Central memory CD8-positive, alpha-beta T cell (primary cell): ENCODE measurements around the gene NKAPD1.
A peak's percentile ranks its signal among the peaks of the same experiment; 100 is the strongest.
"Not testable (repeated sequence)": the region's sequence is repeated elsewhere in the genome, so short reads cannot be mapped to it uniquely, and the experiment has no call there.

Experiments
- ATAC-seq: fragments of 150-1000 bp; cut with Tn5 transposase; replicated peaks from 2 replicates; pipeline ENCODE4 v1.10.0; 2022; ENCODE audit warnings: mild to moderate bottlenecking, moderate FRiP score, moderate number of reproducible peaks; ENCODE audit not compliant: poor library complexity, severe bottlenecking; ENCODE audit errors: extremely low read depth
- DNase-seq, 2 donors: peaks; one replicate each; pipeline ENCODE4 v3.0.0; 2021; ENCODE audit warnings: low spot score in 2 of 2
- H3K27ac Mint-ChIP-seq: one replicate; pipeline ENCODE4 v1.8.0; 2022; ENCODE audit warnings: low read depth, mild to moderate bottlenecking, moderate library complexity, mixed read lengths
- H3K27me3 Mint-ChIP-seq: one replicate; pipeline ENCODE4 v1.8.0; 2022; ENCODE audit warnings: mixed read lengths
- H3K36me3 Mint-ChIP-seq: one replicate; pipeline ENCODE4 v1.8.0; 2022; ENCODE audit warnings: mild to moderate bottlenecking, moderate library complexity, mixed read lengths; ENCODE audit not compliant: insufficient read depth
- H3K4me1 Mint-ChIP-seq: one replicate; pipeline ENCODE4 v1.8.0; 2022; ENCODE audit warnings: mixed read lengths
- H3K4me3 Mint-ChIP-seq: one replicate; pipeline ENCODE4 v1.8.0; 2022; ENCODE audit warnings: mild to moderate bottlenecking, moderate library complexity, mixed read lengths
- H3K9me3 Mint-ChIP-seq: one replicate; pipeline ENCODE4 v1.8.0; 2022; ENCODE audit warnings: mixed read lengths

Gene NKAPD1, protein sequence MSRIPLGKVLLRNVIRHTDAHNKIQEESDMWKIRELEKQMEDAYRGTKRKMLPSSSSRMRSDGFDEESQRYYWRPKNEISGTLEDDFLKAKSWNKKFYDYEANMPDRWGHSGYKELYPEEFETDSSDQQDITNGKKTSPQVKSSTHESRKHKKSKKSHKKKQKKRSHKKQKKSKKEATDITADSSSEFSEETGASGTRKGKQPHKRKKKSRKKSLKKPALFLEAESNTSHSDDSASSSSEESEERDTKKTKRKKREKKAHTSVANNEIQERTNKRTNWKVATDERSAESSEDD

DNA sequence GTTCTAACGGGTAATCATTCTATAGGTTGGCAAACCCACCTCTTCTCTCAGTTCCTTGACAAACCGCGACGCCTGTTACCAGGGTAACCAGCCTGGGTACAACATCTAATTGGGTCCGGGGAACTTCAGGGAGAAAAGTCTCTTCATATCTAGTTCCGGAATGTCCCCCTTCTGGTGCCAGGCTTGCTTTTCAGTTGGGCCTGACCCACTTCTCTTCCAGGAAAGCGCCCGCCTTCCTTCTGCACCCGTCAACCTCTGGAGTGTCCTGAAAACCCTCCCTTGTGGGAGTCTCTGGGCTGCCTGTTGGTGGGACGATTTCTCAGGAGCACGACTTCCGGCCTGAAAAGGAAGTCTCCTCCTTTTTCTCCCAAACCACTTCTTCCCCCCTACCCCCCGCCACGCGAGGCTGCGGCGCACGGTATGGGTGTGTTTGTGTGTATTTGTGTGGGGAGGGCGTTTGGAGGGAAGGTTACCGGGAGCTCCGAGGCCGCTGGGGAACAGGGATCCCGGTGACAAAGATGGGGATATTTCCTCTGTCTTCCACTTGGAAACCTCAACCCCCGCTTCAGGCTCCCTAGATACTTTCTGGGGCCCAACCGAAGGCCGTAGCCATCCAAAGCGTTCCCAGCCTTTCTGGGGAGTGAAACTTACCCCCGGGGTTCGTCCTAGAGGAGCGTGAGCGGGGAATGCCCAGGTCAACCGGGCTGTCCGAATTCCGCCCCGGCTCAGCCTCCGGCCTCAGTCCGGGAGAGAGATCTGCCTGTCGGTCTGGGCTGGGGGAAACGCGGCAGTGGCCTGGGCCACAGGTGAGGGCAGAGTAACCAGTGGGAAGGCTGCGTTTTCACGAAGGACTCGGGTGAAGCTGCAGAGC is at the start of gene NKAPD1, which contains the start of gene PIH1D2:
NKAPD1 (plus strand) TSS at position 359 of the 871 bp plus-strand sequence. CDS start 1,276 bp downstream, outside the sequence.
PIH1D2 (minus strand) TSS at position 77 of the 871 bp plus-strand sequence. CDS start 843 bp downstream, outside the sequence.
- Mint-ChIP-seq H3K4me1 (peaks cover 30% of the 10 kb centered on the region), H3K4me3 (peak within 1 kb of the TSS; percentile 82), H3K27me3 (peaks cover 14% of the 10 kb centered on the region), H3K9me3 (no peaks in the 10 kb centered on the region), H3K27ac (peak within 1 kb of the TSS; percentile 90), H3K36me3 (peaks cover 20% of the 10 kb centered on the region)
- peak; percentile 85 for ATAC-seq
- peak; percentile 74 to 78 for DNase-seq

DNA sequence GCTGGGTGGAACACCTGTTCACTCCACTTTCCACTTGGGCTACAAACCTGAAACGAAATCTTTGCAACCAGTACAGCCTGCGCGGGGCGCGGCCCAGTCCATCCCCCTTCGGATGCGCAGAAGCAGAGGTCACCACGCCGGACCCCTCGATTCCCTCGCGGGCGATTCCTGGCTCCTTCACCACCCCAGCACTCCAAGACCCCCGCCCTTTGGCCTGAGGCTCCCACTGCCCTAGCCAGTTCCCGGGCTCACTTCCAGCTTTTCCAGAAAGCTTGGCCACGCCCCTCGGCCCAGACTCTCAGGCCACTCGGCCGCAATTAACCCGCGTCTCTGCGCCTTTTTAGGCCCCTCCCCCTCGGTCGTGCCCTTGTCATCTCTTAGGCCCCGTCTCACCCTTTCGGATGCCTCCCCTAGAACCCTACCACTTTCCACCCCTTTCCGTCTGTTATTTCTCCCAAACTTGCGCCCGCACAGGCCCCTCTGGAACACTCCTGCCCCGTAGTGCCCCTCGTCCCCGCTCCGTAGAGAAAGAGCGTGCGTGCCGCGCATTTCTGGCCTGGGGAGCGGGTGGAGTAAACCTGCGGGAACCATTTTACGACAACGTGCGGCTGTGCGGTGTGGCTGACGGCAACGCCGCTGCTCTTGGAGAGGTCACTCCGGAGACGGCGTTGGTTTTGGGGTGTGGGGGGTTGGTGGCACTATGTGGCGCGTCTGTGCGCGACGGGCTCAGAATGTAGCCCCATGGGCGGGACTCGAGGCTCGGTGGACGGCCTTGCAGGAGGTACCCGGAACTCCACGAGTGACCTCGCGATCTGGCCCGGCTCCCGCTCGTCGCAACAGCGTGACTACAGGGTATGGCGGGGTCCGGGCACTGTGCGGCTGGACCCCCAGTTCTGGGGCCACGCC is 49.1 kb upstream of the NKAPD1 start, which contains the start of gene DLAT:
DLAT (plus strand) TSS at position 636 of the 906 bp plus-strand sequence; CDS start at position 701, 65 bp downstream.
- H3K4me3 Mint-ChIP-seq = peak within 1 kb of the TSS; percentile 100
- H3K9me3 Mint-ChIP-seq = no peaks in the 10 kb centered on the region
- peaks cover 26% of the 10 kb centered on the region for H3K36me3 Mint-ChIP-seq
- ATAC-seq = peak; percentile 86
- peak within 1 kb of the TSS; percentile 99 for H3K27ac Mint-ChIP-seq
- H3K4me1 Mint-ChIP-seq = peaks cover 26% of the 10 kb centered on the region
- peak; percentile 66 to 75 for DNase-seq
- H3K27me3 Mint-ChIP-seq = no peaks in the 10 kb centered on the region

DNA sequence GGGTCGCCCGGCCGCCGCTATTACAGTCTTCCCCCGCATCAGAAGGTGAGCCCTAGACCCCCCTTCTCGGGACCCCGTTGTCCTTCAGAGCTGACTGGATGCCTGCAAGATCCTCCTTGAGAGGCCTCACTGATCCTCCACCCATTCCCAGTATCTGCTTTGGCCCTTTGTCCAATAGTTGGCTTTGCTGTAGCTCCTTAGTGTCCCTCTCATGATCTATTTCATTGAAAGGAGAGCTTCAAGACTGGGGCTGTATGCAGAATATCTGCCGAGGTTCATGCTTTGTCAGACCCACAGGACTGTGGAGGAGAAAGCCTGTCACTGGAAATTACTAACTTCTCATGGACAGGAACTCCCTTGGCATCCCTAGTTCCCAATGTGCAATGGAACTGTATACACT is 48.4 kb upstream of the NKAPD1 start:
- H3K36me3 Mint-ChIP-seq = peaks cover 31% of the 10 kb centered on the region
- peak overlapping the region; percentile 100 for H3K4me3 Mint-ChIP-seq
- peak overlapping the region; percentile 99 for H3K27ac Mint-ChIP-seq
- no peaks in the 10 kb centered on the region for H3K9me3 Mint-ChIP-seq
- no peak for DNase-seq
- H3K4me1 Mint-ChIP-seq = peaks cover 26% of the 10 kb centered on the region
- no peaks in the 10 kb centered on the region for H3K27me3 Mint-ChIP-seq
- ATAC-seq = no peak

GRCh38 chr11:112026784-112027410 is 47.2 kb upstream of the NKAPD1 start:
- Mint-ChIP-seq H3K4me1 (peaks cover 26% of the 10 kb centered on the region), H3K36me3 (peaks cover 35% of the 10 kb centered on the region)
- not testable (repeated sequence) for DNase-seq, H3K4me3 Mint-ChIP-seq, H3K27ac Mint-ChIP-seq, H3K9me3 Mint-ChIP-seq, ATAC-seq, H3K27me3 Mint-ChIP-seq

GRCh38 chr11:112029460-112029859 is 44.6 kb upstream of the NKAPD1 start:
- peaks cover 13% of the 10 kb centered on the region for H3K4me1 Mint-ChIP-seq
- H3K9me3 Mint-ChIP-seq = no peaks in the 10 kb centered on the region
- no peak for DNase-seq
- no peak overlapping the region for H3K27ac Mint-ChIP-seq
- H3K4me3 Mint-ChIP-seq = no peak overlapping the region
- no peaks in the 10 kb centered on the region for H3K27me3 Mint-ChIP-seq
- ATAC-seq = no peak
- peaks cover 47% of the 10 kb centered on the region for H3K36me3 Mint-ChIP-seq

DNA sequence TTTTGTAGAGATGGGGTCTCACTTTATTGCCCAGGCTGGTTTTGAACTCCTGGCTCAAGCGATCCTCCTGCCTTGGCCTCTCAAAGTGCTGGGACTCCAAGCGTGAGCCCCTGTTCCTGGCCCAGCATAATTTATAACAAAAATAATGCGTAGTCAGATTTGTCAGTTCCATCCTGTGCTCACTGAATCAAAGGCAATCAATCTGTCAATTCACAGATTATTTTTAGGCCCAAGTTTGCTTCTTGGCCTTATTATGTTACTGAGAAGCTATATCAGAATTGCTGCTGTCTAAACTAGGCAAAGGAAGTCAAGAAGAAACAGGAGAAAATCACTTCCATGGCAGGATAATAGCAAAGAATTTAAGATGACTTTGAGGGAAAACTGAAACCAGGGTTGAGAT is 40.2 kb upstream of the NKAPD1 start:
- ATAC-seq (no peak), DNase-seq (no peak)
- H3K4me1 Mint-ChIP-seq = no peaks in the 10 kb centered on the region
- H3K4me3 Mint-ChIP-seq = no peak overlapping the region
- no peaks in the 10 kb centered on the region for H3K27me3 Mint-ChIP-seq
- no peak overlapping the region for H3K27ac Mint-ChIP-seq
- H3K36me3 Mint-ChIP-seq = peaks cover 53% of the 10 kb centered on the region
- no peaks in the 10 kb centered on the region for H3K9me3 Mint-ChIP-seq

- Mint-ChIP-seq H3K27me3 (no peaks in the 10 kb centered on the region), H3K36me3 (peaks cover 45% of the 10 kb centered on the region), H3K27ac (no peak overlapping the region), H3K9me3 (no peaks in the 10 kb centered on the region), H3K4me1 (peaks cover 12% of the 10 kb centered on the region), H3K4me3 (no peak overlapping the region)
- DNase-seq = no peak
- ATAC-seq = no peak
Measured at GRCh38 chr11:112037527-112037926, 36.6 kb upstream of the NKAPD1 start.

- Mint-ChIP-seq H3K27ac (no peak overlapping the region), H3K4me3 (no peak overlapping the region)
Measured at GRCh38 chr11:112042161-112042960, 31.7 kb upstream of the NKAPD1 start.

GRCh38 chr11:112042961-112043304 is 31.2 kb upstream of the NKAPD1 start:
- Mint-ChIP-seq H3K4me3 (no peak overlapping the region), H3K4me1 (peaks cover 20% of the 10 kb centered on the region), H3K27me3 (no peaks in the 10 kb centered on the region), H3K36me3 (peaks cover 56% of the 10 kb centered on the region), H3K9me3 (no peaks in the 10 kb centered on the region), H3K27ac (no peak overlapping the region)
- ATAC-seq (no peak), DNase-seq (no peak)

More at GRCh38 chr11:112042161-112042960, 31.7 kb upstream of the NKAPD1 start:
- no peak for DNase-seq
- H3K9me3 Mint-ChIP-seq = no peaks in the 10 kb centered on the region
- peaks cover 16% of the 10 kb centered on the region for H3K4me1 Mint-ChIP-seq
- ATAC-seq = no peak
- H3K36me3 Mint-ChIP-seq = peaks cover 59% of the 10 kb centered on the region
- no peaks in the 10 kb centered on the region for H3K27me3 Mint-ChIP-seq

- H3K27me3 Mint-ChIP-seq = no peaks in the 10 kb centered on the region
- H3K36me3 Mint-ChIP-seq = peaks cover 46% of the 10 kb centered on the region
- H3K4me3 Mint-ChIP-seq = no peak overlapping the region
- no peak overlapping the region for H3K27ac Mint-ChIP-seq
- ATAC-seq (no peak), DNase-seq (no peak)
- H3K9me3 Mint-ChIP-seq = no peaks in the 10 kb centered on the region
- H3K4me1 Mint-ChIP-seq = peaks cover 25% of the 10 kb centered on the region
Measured at GRCh38 chr11:112044961-112045360, 29.1 kb upstream of the NKAPD1 start.

GRCh38 chr11:112046647-112047046 is 27.5 kb upstream of the NKAPD1 start:
- H3K36me3 Mint-ChIP-seq = peaks cover 51% of the 10 kb centered on the region
- not testable (repeated sequence) for H3K27me3 Mint-ChIP-seq, H3K4me3 Mint-ChIP-seq, ATAC-seq, H3K27ac Mint-ChIP-seq, H3K9me3 Mint-ChIP-seq, DNase-seq
- peaks cover 19% of the 10 kb centered on the region for H3K4me1 Mint-ChIP-seq
